ENCODE results near the gene LCN2. TPM values are rescaled to one million over a fixed set of nuclear protein-coding genes. Genes with fewer than 3 reads are reported as not detected.

LCN2 gene
- total and polyA plus RNA-seq, 9 of the 15 experiments (the other 6 are each of a cell fraction or from before 2014, with no cell fraction given), result 0.10 to 1.2 (median 0.44) TPM; not detected in 1

GRCh38 chr9:128114326-128115186 is 34.7 kb upstream of the LCN2 start:
- WGBS (ENCODE audit: insufficient coverage, low coverage, missing lambda C conversion rate), result 91% methylated on average over 29 of the region's 29 CpGs
- no peak overlapping the region for H3K4me3 ChIP-seq
- no peaks in the 10 kb centered on the region for H3K9me1 ChIP-seq (ENCODE audit: control insufficient read depth, insufficient read depth, low read length)
- DNase-seq (ENCODE audit: extremely low read depth in 1 of 4, low spot score in 3 of 4) (no peak), ATAC-seq (no peak), FAIRE-seq (no peak)
- H3K4me2 ChIP-seq (ENCODE audit: insufficient read depth, low read length), result peak overlapping the region; percentile 30; the same call in 1 of the 2 replicates
- H3K36me3 ChIP-seq (ENCODE audit: control insufficient read depth, insufficient read depth, low read length), result peaks cover 34% of the 10 kb centered on the region; the same call in 2 of the 3 replicates
- peak overlapping the region; percentile 58 to 85 for H3K9ac ChIP-seq (ENCODE audit: insufficient read depth in 1 of 2, low read depth in 2 of 2, low read length in 2 of 2)
- ChIA-PET CTCF (ENCODE audit: low intra/inter-chr PET ratio) (no interaction called here), POLR2A (interaction anchor here (0.6 to 2.2 kb wide), 12 partner anchors 8 to 679 kb away, joined by 3 to 14 read pairs (median 4); no protein-coding TSS in a partner anchor)
- intact Hi-C loops (cut with micrococcal nuclease) (loop anchor here (5.0 kb wide), 3 partner anchors 32 to 77 kb away; partner anchors contain the start of genes NAIF1 and SLC25A25), in situ Hi-C loops (cut with MboI) (loop anchor here (5.0 kb wide), 1 partner anchor 177 kb away; the partner anchor contains the start of gene DPM2)
- no peaks in the 10 kb centered on the region for H3K27me3 ChIP-seq (ENCODE audit: control insufficient read depth in 2 of 2, insufficient read depth in 2 of 2, low read length in 2 of 2)
- H3K79me2 ChIP-seq (ENCODE audit: control insufficient read depth, insufficient read depth, low read length), result no peaks in the 10 kb centered on the region; the same call in 2 of the 3 replicates
- H3K4me1 ChIP-seq (replicated peaks in 1 of 2; ENCODE audit: control insufficient read depth in 2 of 2, insufficient read depth in 2 of 2, low read length in 2 of 2), result peaks cover 29 to 59% of the 10 kb centered on the region in 2 experiments; a peak in 4 of 5 replicates
- H4K20me1 ChIP-seq (replicated peaks; ENCODE audit: control insufficient read depth, insufficient read depth, low read length), result no peaks in the 10 kb centered on the region
- H3K27ac ChIP-seq (ENCODE audit: extremely low read depth, low read depth, low read length), result peak overlapping the region; percentile 76
- no peaks in the 10 kb centered on the region; the same call in 1 of the 2 replicates for H3K9me3 ChIP-seq (replicated peaks; ENCODE audit: control insufficient read depth, insufficient read depth, low read depth, low read length)
- H2AFZ ChIP-seq (ENCODE audit: low read depth, low read length), result peak overlapping the region; percentile 33
- BruUV-seq (replicated peaks), result no TSS peak
- TF ChIP-seq PHF20 (IDR thresholded peaks at IDR 0.05; ENCODE audit: partially characterized antibody) (no peak), ZNF740 (CRISPR knock-in tag; IDR thresholded peaks at IDR 0.05) (no peak), ZNF740 (tag; IDR thresholded peaks at IDR 0.05) (no peak), AFF4 (CRISPR knock-in tag; IDR thresholded peaks at IDR 0.05) (no peak), ZNF232 (CRISPR knock-in tag; IDR thresholded peaks at IDR 0.05) (0 out of 2 replicates have a peak, but pooled peaks have one; percentile 38), ZFP36 (IDR thresholded peaks at IDR 0.05; ENCODE audit: low read depth, low read length, partially characterized antibody) (peak; percentile 47), ZNF184 (CRISPR knock-in tag; IDR thresholded peaks at IDR 0.05) (no peak), BCOR (IDR thresholded peaks at IDR 0.05) (peak; percentile 46), ZNF217 (CRISPR knock-in tag; IDR thresholded peaks at IDR 0.05) (no peak), ZNF512 (tag; IDR thresholded peaks at IDR 0.05) (no peak), EP400 (IDR thresholded peaks at IDR 0.05) (no peak), TAF9B (IDR thresholded peaks at IDR 0.05; ENCODE audit: partially characterized antibody) (no peak), ZNF224 (CRISPR knock-in tag; IDR thresholded peaks at IDR 0.05) (no peak)
